GM03348 (cell line): ENCODE results near the gene WFIKKN2.
"Not testable (repeated sequence)": the region's sequence is repeated elsewhere in the genome, so short reads cannot be mapped to it uniquely, and the experiment has no call there.

ENCODE experiments used
- DNase-seq: peaks from one replicate; pipeline ENCODE4 v3.0.0; 2012; ENCODE audit warnings: low spot score

Gene WFIKKN2

GRCh38 chr17:50877042-50877441 is 41.7 kb downstream of the WFIKKN2 start:
- DNase-seq, result not testable (repeated sequence)

DNA sequence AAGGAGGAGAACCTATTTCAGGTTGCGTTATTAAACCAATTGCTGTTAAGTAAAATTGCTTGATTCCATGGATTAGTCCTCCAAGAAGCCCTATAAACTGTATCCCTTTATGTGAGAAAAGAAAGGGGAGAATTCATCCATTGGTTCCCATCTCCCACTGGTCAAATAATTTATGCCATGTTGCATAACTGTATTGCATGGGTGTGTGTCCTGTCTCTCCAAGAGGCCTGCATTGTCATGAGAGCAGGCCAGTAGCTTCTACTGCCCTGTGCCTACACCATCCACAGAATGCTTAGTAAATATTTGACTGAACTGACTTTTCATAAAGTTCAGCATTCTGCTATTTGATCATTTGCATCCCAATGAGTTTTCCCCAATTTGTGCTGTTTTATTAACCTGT is 42.5 kb downstream of the WFIKKN2 start:
- DNase-seq, result no peak

DNA sequence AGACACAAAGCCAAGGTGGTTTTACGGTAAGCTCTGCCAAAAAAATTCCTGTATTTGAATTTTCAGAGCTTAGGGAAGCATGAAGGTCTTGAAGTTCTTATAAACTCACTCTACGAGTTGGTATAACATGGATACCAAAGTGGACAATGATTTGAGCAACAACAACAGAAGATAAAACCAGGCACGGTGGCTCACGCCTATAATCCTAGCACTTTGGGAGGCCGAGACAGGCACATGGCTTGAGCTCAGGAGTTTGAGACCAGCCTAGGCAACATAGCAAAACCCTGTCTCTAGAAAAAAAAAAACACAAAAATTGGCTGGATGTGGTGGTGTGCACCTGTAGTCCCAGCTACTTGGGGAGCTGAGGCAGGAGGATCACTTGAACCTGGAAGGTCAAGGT is 43.7 kb downstream of the WFIKKN2 start:
- no peak for DNase-seq

DNA sequence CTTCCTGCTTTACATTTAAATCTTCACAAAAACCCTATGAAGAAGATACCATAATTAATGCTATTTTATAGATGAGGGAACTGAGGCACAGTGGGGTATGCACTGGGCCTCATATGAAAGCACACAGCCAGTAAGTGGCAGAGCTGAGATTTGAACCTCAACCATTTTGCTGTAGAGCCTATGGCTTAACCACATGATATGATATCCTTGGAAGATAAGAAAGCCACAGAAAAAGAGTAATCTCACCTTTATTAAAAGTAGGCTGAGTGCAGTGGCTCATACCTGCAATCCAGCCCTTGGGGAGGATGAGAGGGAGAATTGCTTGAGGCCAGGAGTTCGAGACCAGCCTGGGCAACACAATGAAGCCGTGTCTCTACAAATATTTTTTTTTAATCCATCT is 45.8 kb downstream of the WFIKKN2 start:
- no peak for DNase-seq

GRCh38 chr17:50882851-50883250 is 47.5 kb downstream of the WFIKKN2 start:
- peak; percentile 69 for DNase-seq

DNA sequence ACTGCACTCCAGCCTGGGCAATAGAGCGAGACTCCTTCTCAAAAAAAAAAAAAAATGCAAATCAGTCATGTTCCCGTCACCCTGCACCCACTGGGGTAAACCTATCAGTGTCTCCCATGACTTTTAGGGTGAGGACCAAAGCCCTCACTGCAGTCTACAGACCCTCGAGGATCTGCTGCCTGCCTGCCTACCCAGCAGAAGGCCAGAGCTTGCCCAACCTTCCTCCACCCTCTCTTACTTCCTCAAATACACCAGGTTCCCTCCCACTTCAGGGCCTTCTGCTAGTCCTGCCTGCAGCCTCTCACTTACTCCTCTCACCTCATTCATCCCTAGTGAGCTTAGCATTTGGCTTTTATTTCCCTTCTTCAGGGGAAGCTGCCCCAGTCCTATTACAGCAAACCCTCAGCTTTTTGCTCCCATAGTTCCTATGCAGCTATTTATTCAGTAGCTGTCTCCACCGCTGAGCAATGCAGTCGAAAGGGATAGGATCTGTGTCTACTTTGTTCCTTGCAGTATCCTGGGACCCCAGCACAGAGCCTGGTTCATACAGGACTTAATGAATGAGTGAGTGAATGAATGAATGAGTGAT is 48.6 kb downstream of the WFIKKN2 start:
- no peak for DNase-seq

DNA sequence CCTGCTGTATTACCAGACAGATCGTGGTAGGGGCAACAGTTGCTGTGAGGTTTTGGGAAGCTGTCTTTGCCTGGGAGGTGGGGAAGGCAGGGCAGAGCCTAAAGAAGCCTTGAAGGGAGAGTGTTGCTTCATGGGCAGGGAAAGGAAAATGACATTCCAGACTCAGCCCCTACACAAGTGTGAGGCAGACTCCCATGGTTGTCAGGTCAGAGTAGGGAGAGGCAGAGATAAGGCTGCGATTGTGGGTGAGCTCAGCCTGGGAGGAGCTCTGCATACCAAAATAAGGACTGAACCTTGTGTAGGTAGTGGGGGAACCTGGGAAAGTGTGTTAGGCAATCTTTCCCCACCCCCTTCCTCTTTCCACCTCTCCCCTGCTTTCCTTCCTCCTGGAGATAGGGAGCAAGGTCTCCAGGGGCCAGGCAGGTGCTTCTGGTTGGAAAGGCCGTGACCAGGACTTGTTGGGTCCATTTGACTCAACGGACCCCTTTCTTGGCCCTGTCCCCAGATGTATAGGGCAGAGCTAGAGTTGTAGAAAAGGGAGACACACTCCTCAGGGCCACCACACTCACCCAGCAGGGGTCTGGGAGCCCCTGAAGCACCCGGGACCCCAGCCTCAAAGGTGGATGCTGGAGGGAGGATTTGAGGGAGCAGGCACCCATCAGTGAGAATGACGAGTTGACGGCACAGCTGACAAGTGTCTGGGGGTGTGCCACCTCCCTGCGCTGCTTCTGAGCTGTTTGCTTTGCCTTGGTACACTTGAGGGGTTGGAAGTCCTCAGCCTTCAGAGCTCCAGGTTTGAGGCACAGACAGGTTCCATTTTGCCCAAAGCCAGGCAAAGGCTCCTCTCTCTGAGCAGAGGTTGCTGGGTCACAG is 49.3 kb downstream of the WFIKKN2 start:
- no peak for DNase-seq

GRCh38 chr17:50887705-50888245 is 52.4 kb downstream of the WFIKKN2 start:
- DNase-seq, result no peak

- no peak for DNase-seq
Measured at GRCh38 chr17:50889528-50890118, 54.2 kb downstream of the WFIKKN2 start.

GRCh38 chr17:50890675-50891516 is 55.5 kb downstream of the WFIKKN2 start:
- DNase-seq, result no peak

- no peak for DNase-seq
Measured at GRCh38 chr17:50891577-50891989, 56.2 kb downstream of the WFIKKN2 start.
